ENCODE measurements around the gene SPRED3.
"Not testable (repeated sequence)": the region's sequence is repeated elsewhere in the genome, so short reads cannot be mapped to it uniquely, and the experiment has no call there.

Gene SPRED3

GRCh38 chr19:38422438-38422837 lies 33.9 kb downstream of the SPRED3 start:
- TF ChIP-seq CTCF (IDR thresholded peaks at IDR 0.05), result no peak
- H3K4me3 ChIP-seq, result no peak overlapping the region
- DNase-seq (ENCODE audit: low spot score), result no peak
- no peak overlapping the region for H3K27ac ChIP-seq

- Histone ChIP-seq H3K27ac (no peak overlapping the region), H3K4me3 (no peak overlapping the region)
- no peak for TF ChIP-seq CTCF (IDR thresholded peaks at IDR 0.05)
- no peak for DNase-seq (ENCODE audit: low spot score)
Measured at GRCh38 chr19:38424272-38424671, 35.8 kb downstream of the SPRED3 start.

- Histone ChIP-seq H3K4me3 (peak overlapping the region; percentile 57), H3K27ac (no peak overlapping the region)
- no peak for DNase-seq (ENCODE audit: low spot score)
- no peak for TF ChIP-seq CTCF (IDR thresholded peaks at IDR 0.05)
Measured at GRCh38 chr19:38425222-38425809, 36.8 kb downstream of the SPRED3 start.

GRCh38 chr19:38425810-38426466 lies 37.4 kb downstream of the SPRED3 start, which contains the start of gene RASGRP4:
TSS of gene RASGRP4 (minus strand) at chr19:38426219. CDS start at chr19:38426091, 128 bp downstream.
- Histone ChIP-seq H3K27ac (no peak within 1 kb of the TSS), H3K4me3 (peak within 1 kb of the TSS; percentile 57)
- DNase-seq (ENCODE audit: low spot score), result no peak
- no peak for TF ChIP-seq CTCF (IDR thresholded peaks at IDR 0.05)

GRCh38 chr19:38427035-38427677 lies 38.7 kb downstream of the SPRED3 start:
- not testable (repeated sequence) for H3K4me3 ChIP-seq; H3K27ac ChIP-seq; DNase-seq (ENCODE audit: low spot score)

GRCh38 chr19:38429055-38429810 lies 40.7 kb downstream of the SPRED3 start:
- H3K27ac ChIP-seq, result no peak overlapping the region
- TF ChIP-seq CTCF (IDR thresholded peaks at IDR 0.05), result no peak
- no peak for DNase-seq (ENCODE audit: low spot score)
- H3K4me3 ChIP-seq, result no peak overlapping the region

GRCh38 chr19:38429811-38430156 lies 41.3 kb downstream of the SPRED3 start:
- H3K27ac ChIP-seq, result no peak overlapping the region
- no peak overlapping the region for H3K4me3 ChIP-seq
- TF ChIP-seq CTCF (IDR thresholded peaks at IDR 0.05), result no peak
- no peak for DNase-seq (ENCODE audit: low spot score)
